Measurements from ENCODE around the gene SHTN1.

Gene SHTN1

GRCh38 chr10:116831790-116832189 lies 173.2 kb downstream of the SHTN1 start:
- DNase-seq, result no peak
